Heart left ventricle (tissue), 16 donors: ENCODE results near the gene SYNCRIP. TPM values are rescaled to one million over a fixed set of nuclear protein-coding genes. Genes with fewer than 3 reads are reported as not detected.
A peak's percentile ranks its signal among the peaks of the same experiment; 100 is the strongest.

Experiments used
- ATAC-seq, 4 donors: fragments of 200-7000 bp; cut with Tn5 transposase; one replicate each; pipeline ENCODE4 v1.9.1; 2020 to 2022; ENCODE audit warnings: moderate library complexity in 4 of 4, mild to moderate bottlenecking in 3 of 4, moderate number of reproducible peaks in 1 of 4
- DNase-seq, 5 donors: peaks; one replicate each; pipeline ENCODE4 v3.0.0-alpha.2; 2020
- H3K27ac ChIP-seq, 12 donors: fragments of 200-600 bp; sonication (generic) in 4 of 12; one replicate each; pipeline versions ENCODE4 v1.5.0 to v1.8.0; 2016 to 2022; ENCODE audit warnings: mild to moderate bottlenecking in 2 of 12
- H3K27me3 ChIP-seq, 9 donors: fragments of 200-600 bp; sonication (generic) in 2 of 9; one replicate each; pipeline versions ENCODE4 v1.5.1 to v1.8.0; 2016 to 2022; ENCODE audit warnings: mild to moderate bottlenecking in 3 of 9
- H3K36me3 ChIP-seq, 9 donors: fragments of 200-600 bp; sonication (generic) in 2 of 9; one replicate each; pipeline versions ENCODE4 v1.5.0 to v1.8.0; 2018 to 2022; ENCODE audit warnings: mild to moderate bottlenecking in 2 of 9
- H3K4me1 ChIP-seq, 12 donors: fragments of 200-600 bp; sonication (generic) in 4 of 12; one replicate each; pipeline versions ENCODE4 v1.5.0 to v1.8.0; 2016 to 2022; ENCODE audit warnings: mild to moderate bottlenecking in 3 of 12
- H3K4me3 ChIP-seq, 12 donors: fragments of 200-600 bp; sonication (generic) in 4 of 12; one replicate each; pipeline versions ENCODE4 v1.5.0 to v1.8.0; 2017 to 2022; ENCODE audit warnings: mild to moderate bottlenecking in 9 of 12, moderate library complexity in 4 of 12
- H3K9me3 ChIP-seq, 12 donors: fragments of 200-600 bp; sonication (generic) in 4 of 12; one replicate each; pipeline versions ENCODE4 v1.5.0 to v1.8.0; 2016 to 2022; ENCODE audit warnings: mild to moderate bottlenecking in 1 of 12
- POLR2A ChIP-seq, 2 donors: fragments of 450-650 bp; IDR thresholded peaks; one replicate each; pipeline ENCODE4 v1.6.1; 2017; ENCODE audit warnings: antibody characterized with exemption in 2 of 2, mild to moderate bottlenecking in 2 of 2, moderate library complexity in 2 of 2
- WGBS, 4 donors: extraction: QIAGEN DNeasy Blood & Tissue Kit in 2 of 4; methylation state at CpG; one replicate each; pipeline versions ENCODE4 v1.1.5 to v1.1.7; 2013 to 2018; 5-methylcytosine and 5-hydroxymethylcytosine counted together
- intact Hi-C, 10 donors: fragments of 100-400 bp; cut with DNase I; formaldehyde crosslinking; loops; one replicate each; pipeline versions ENCODE4 v1.11.1 to v1.14.2; 2022
- polyA plus RNA-seq, 2 donors: library from polyadenylated mRNA; stranded (reverse); fragments of 200-250 nt; gene quantifications; one replicate each; pipeline ENCODE4 v1.2.3, GENCODE V29; 2013
- total RNA-seq, 9 donors: library from RNA; depleted of rRNA in 2 of 9; stranded (reverse); fragments of >200 nt in 2 of 9; fragmentation: NEBNext Ultra II Directional in 3 of 9; extraction: Animal tissue kit (Norgen Biotek cat#: 25700) in 3 of 9; gene quantifications; one replicate each; pipeline versions ENCODE4 v1.1.0 to v1.2.4, GENCODE V29; 2016 to 2023
- TF ChIP-seq, protein P1 (sequence below), 12 donors: fragments of 200-600 bp; sonication (generic) in 4 of 12; IDR thresholded peaks; one replicate each; pipeline versions ENCODE4 v1.5.0 to v1.8.0; 2018 to 2022; ENCODE audit warnings: antibody characterized with exemption in 12 of 12, mild to moderate bottlenecking in 5 of 12
- donor health status: ischemic (EF 13 %, LVEDD 7.1; RV severe dilation, severe dysfunction).
- donor health status: healthy with polysubstance abuse.
- donor health status: DM: no; HTN: yes; CAD: no.
- donor health status: DM: no; HTN: no; CAD: no.
- donor health status: ischemic (EF 25% LVEDD 6.9; RV normal size, moderate dysfunction).
- donor health status: ischemic (EF 25% LVEDD 5.7; RV mildly dilated, moderate dysfunction).
- donor health status: healthy.
- donor health status: DM: yes; HTN: yes; CAD: no.
- donor health status: ischemic (EF 35%, LVEDD 5.7; RV mildly dilated, moderate dysfunction).
- donor health status: nonischemic (EF 11% LVEDD 7.7; RV severe dilation, severe dysfunction).
- donor health status: DM: yes; HTN: yes; CAD: no.
- donor health status: PGD.
- donor health status: ischemic (EF 29% LVEDD 5.4; RV normal size, mild dysfunction).
- donor health status: nonischemic (EF 23%, LVEDD 6.1; RV moderate dilation, normal function).

The SYNCRIP gene
- total and polyA plus RNA-seq, 11 donors = 23.7 to 71.0 (median 57.2) TPM

DNA sequence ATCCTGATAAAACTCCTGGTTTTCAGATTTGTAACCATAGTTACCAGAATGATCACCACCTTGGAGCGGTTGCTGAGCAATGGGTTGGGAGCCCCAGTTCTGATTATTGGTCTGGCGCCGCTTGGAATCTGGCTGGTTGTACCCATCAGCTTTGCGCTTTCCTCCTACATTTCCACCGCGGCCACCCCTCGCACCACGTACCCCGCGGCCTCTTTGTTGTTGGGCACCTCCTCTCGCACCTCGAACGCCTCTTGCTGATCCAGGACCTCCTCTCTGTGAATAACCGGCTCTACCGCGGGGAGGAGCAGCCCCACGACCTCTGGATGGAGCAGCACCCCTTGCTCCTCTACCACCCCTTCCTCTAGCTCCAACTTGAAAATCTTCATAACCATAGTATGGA is 27.9 kb downstream of the SYNCRIP start:
- Histone ChIP-seq H3K36me3 (peaks cover 0 to 100% (median 97%) of the 10 kb centered on the region in 9 donors), H3K27me3 (no peaks in the 10 kb centered on the region), H3K27ac (no peak overlapping the region), H3K9me3 (no peaks in the 10 kb centered on the region), H3K4me3 (no peak overlapping the region), H3K4me1 (no peaks in the 10 kb centered on the region)
- ATAC-seq (peak in 1 of 4 donors; percentile 22), DNase-seq (no peak)
- 96 to 97% (median 96%) methylated on average over 17 of the region's 17 CpGs for WGBS, 4 donors
- intact Hi-C loops = loop anchor here in 1 of 10 donors (2.0 kb wide), 1 partner anchor 14 kb away; no protein-coding TSS in a partner anchor
- TF ChIP-seq POLR2A (IDR thresholded peaks at IDR 0.05) = no peak
- TF ChIP-seq, protein P1, sequence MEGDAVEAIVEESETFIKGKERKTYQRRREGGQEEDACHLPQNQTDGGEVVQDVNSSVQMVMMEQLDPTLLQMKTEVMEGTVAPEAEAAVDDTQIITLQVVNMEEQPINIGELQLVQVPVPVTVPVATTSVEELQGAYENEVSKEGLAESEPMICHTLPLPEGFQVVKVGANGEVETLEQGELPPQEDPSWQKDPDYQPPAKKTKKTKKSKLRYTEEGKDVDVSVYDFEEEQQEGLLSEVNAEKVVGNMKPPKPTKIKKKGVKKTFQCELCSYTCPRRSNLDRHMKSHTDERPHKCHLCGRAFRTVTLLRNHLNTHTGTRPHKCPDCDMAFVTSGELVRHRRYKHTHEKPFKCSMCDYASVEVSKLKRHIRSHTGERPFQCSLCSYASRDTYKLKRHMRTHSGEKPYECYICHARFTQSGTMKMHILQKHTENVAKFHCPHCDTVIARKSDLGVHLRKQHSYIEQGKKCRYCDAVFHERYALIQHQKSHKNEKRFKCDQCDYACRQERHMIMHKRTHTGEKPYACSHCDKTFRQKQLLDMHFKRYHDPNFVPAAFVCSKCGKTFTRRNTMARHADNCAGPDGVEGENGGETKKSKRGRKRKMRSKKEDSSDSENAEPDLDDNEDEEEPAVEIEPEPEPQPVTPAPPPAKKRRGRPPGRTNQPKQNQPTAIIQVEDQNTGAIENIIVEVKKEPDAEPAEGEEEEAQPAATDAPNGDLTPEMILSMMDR (IDR thresholded peaks at IDR 0.05) = no peak

DNA sequence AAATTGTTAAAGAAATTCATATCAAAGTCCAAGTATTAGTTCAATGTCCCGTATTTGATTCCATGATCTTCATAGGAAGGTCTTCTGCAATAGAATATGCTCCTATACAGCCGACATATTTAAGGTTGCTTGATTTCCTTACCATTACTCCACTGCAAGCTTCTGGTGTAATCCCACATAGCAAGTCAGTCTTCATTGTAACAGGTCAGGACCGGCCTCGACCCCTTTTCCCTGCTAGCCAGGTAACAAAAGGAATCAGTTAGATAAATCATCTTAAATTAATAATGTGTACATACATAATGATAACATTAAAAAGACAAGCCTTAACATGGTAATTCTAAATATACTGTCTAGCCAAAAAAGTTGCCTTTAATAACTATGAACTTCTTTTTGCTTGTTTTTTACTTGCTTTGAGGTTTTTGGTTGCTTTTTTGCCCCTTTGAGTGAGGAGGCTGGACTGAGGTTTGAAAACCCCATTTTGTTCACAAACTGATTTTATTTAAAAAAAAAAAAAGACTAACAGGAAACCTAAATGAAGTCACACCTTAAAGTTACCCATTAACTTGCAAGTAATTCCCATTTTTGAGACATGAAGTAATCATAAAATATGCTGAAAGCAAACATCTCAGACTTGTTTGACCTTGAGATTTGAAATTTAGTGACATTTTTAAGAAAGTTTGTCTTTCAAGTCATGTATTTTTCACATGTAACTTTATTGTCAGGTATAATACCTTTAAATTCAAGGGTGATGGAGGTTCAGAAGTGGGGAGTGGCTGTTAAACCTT is 29.8 kb downstream of the SYNCRIP start:
- Histone ChIP-seq H3K36me3 (peaks cover 0 to 100% (median 96%) of the 10 kb centered on the region in 9 donors), H3K9me3 (no peaks in the 10 kb centered on the region), H3K27me3 (no peaks in the 10 kb centered on the region), H3K27ac (no peak overlapping the region), H3K4me3 (no peak overlapping the region), H3K4me1 (no peaks in the 10 kb centered on the region)
- DNase-seq (no peak), ATAC-seq (no peak)
- TF ChIP-seq POLR2A (IDR thresholded peaks at IDR 0.05) = no peak
- TF ChIP-seq, protein P1 (IDR thresholded peaks at IDR 0.05) = no peak
- intact Hi-C loops = no loop called here
- WGBS, 4 donors = 93 to 97% (median 95%) methylated on average over 4 of the region's 4 CpGs

DNA sequence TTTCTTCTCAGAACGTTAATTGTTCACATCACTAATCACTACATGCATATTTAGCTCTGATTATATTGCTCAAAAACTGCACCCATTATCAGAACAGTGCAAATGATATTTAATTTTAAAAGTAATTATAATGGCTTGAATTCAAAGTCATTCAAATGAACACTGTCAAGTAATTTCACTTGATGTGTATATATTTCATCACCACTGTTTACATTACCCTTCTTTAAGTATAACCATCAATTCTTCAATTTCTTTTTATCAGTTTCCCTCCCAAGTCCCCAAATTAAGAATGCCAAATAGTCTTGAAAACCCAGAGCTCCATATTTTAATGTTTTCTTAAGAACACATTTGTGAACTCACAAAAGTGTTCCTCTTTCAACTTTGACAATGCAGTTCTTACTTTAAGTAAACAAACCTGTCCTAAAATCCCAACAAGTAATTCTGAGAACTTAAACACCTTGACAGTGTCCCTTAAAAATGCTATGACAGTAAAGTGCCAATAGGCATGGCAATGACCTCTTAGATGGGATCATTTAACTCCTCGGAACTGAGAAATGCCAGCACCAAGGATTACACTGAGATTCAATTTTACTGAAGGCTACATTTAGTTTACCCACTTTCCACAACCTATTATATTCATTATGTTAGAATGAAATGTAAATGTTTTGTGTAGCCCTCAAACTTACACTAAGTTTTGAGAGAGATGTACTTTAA is 32.3 kb downstream of the SYNCRIP start:
- Histone ChIP-seq H3K9me3 (no peaks in the 10 kb centered on the region), H3K4me1 (no peaks in the 10 kb centered on the region), H3K4me3 (no peak overlapping the region), H3K36me3 (peaks cover 0 to 96% (median 86%) of the 10 kb centered on the region in 9 donors), H3K27ac (no peak overlapping the region), H3K27me3 (no peaks in the 10 kb centered on the region)
- intact Hi-C loops = no loop called here
- no peak for TF ChIP-seq POLR2A (IDR thresholded peaks at IDR 0.05)
- TF ChIP-seq, protein P1 (IDR thresholded peaks at IDR 0.05) = no peak
- no peak for DNase-seq
- WGBS, 4 donors = 88 to 93% (median 88%) methylated on average over 2 of the region's 2 CpGs
- no peak for ATAC-seq

DNA sequence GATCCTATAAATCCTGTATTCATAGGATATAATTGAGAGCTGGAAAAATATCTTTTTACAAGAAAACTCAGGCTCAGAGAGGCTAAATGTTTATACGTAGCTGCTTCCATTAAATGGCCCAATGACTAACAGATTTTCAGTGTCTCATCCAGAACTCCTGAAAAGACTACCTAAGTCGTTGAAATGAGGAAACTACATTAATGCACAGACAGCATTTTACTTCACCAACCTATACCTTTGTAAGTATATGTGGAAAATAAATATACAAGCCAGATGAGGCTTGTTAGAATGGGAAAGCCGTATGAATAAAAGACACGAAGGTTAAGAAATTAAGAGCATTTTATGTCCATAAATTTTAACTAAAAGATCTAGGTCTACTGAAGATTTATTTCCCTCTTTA is 40.6 kb downstream of the SYNCRIP start:
- no peak overlapping the region for H3K27ac ChIP-seq
- no peaks in the 10 kb centered on the region for H3K9me3 ChIP-seq
- 88 to 93% (median 91%) methylated on average over 4 of the region's 4 CpGs for WGBS, 4 donors
- no peak for TF ChIP-seq POLR2A (IDR thresholded peaks at IDR 0.05)
- TF ChIP-seq, protein P1 (IDR thresholded peaks at IDR 0.05) = no peak
- H3K36me3 ChIP-seq = peaks cover 0 to 22% (median 5%) of the 10 kb centered on the region in 9 donors
- H3K4me1 ChIP-seq = no peaks in the 10 kb centered on the region
- ATAC-seq (no peak), DNase-seq (no peak)
- no peak overlapping the region for H3K4me3 ChIP-seq
- no peaks in the 10 kb centered on the region for H3K27me3 ChIP-seq
- intact Hi-C loops = no loop called here
